ENCODE data around the gene TMEM221. TPM values are rescaled to one million over a fixed set of nuclear protein-coding genes. Genes with fewer than 3 reads are reported as not detected.

Gene TMEM221
- total RNA-seq, 2 donors from 2014 or later, result 3.5 to 4.8 TPM

DNA sequence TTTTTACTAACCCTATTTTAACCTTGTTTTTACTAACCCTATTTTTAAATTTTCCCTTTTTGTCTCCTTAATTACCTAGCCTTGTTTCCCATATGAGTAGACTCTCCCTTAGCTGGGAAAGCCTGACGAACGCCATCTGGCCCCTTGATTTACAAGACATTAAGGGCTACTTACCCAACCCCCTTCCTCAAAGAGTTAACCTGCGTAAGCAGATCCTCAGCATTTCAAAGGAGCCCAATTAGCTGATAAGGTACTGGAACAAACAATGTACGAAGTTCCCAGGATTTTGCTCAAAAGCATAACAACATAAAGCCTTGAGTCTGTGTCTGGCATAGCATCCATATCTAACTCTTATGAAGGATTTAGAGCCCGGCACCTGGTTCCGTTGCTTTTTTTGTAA lies 33.3 kb downstream of the TMEM221 start:
- Histone ChIP-seq H3K4me1 (ENCODE audit: control insufficient read depth, insufficient read depth, low read length) (peaks cover 4% of the 10 kb centered on the region), H3K9me3 (ENCODE audit: control insufficient read depth, low read length) (no peaks in the 10 kb centered on the region), H3K36me3 (ENCODE audit: control insufficient read depth, insufficient read depth, low read length) (no peaks in the 10 kb centered on the region), H3K9ac (ENCODE audit: extremely low read depth, low read length, poor library complexity, severe bottlenecking) (peak overlapping the region; percentile 42), H3K4me3 (ENCODE audit: low read length) (peak overlapping the region; percentile 62), H3K27ac (ENCODE audit: low read depth, low read length) (no peak overlapping the region), H3K27me3 (ENCODE audit: control insufficient read depth, insufficient read depth, low read length, poor library complexity, severe bottlenecking) (no peaks in the 10 kb centered on the region)
- Mint-ChIP-seq H3K27me3 (ENCODE audit: insufficient read depth) (peaks cover 9% of the 10 kb centered on the region), H3K27ac (peak overlapping the region; percentile 84), H3K9me3 (no peaks in the 10 kb centered on the region), H3K4me1 (peaks cover 30% of the 10 kb centered on the region), H3K4me3 (peak overlapping the region; percentile 44), H3K36me3 (ENCODE audit: low read depth) (peaks cover 14% of the 10 kb centered on the region)
- WGBS, 2 experiments (ENCODE audit: insufficient coverage in 1 of 2, insufficient read length in 1 of 2), result 21 to 38% methylated on average over 4 to 6 of the region's 6 CpGs
- TF ChIP-seq, protein P1, sequence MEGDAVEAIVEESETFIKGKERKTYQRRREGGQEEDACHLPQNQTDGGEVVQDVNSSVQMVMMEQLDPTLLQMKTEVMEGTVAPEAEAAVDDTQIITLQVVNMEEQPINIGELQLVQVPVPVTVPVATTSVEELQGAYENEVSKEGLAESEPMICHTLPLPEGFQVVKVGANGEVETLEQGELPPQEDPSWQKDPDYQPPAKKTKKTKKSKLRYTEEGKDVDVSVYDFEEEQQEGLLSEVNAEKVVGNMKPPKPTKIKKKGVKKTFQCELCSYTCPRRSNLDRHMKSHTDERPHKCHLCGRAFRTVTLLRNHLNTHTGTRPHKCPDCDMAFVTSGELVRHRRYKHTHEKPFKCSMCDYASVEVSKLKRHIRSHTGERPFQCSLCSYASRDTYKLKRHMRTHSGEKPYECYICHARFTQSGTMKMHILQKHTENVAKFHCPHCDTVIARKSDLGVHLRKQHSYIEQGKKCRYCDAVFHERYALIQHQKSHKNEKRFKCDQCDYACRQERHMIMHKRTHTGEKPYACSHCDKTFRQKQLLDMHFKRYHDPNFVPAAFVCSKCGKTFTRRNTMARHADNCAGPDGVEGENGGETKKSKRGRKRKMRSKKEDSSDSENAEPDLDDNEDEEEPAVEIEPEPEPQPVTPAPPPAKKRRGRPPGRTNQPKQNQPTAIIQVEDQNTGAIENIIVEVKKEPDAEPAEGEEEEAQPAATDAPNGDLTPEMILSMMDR (conservative IDR thresholded peaks at IDR 0.05), result no peak
- peak; percentile 83 for DNase-seq

GRCh38 chr19:17414097-17414496 lies 34.4 kb downstream of the TMEM221 start:
- TF ChIP-seq, protein P1 (conservative IDR thresholded peaks at IDR 0.05), result no peak
- no peak overlapping the region for H3K4me3 Mint-ChIP-seq
- peaks cover 14% of the 10 kb centered on the region for H3K36me3 Mint-ChIP-seq (ENCODE audit: low read depth)
- Histone ChIP-seq H3K36me3 (ENCODE audit: control insufficient read depth, insufficient read depth, low read length) (no peaks in the 10 kb centered on the region), H3K9me3 (ENCODE audit: control insufficient read depth, low read length) (no peaks in the 10 kb centered on the region), H3K4me1 (ENCODE audit: control insufficient read depth, insufficient read depth, low read length) (peaks cover 4% of the 10 kb centered on the region), H3K27ac (ENCODE audit: low read depth, low read length) (no peak overlapping the region), H3K9ac (ENCODE audit: extremely low read depth, low read length, poor library complexity, severe bottlenecking) (no peak overlapping the region), H3K4me3 (ENCODE audit: low read length) (no peak overlapping the region), H3K27me3 (ENCODE audit: control insufficient read depth, insufficient read depth, low read length, poor library complexity, severe bottlenecking) (no peaks in the 10 kb centered on the region)
- 94 to 97% methylated on average over 8 of the region's 8 CpGs for WGBS, 2 experiments (ENCODE audit: insufficient coverage in 1 of 2, insufficient read length in 1 of 2)
- peaks cover 9% of the 10 kb centered on the region for H3K27me3 Mint-ChIP-seq (ENCODE audit: insufficient read depth)
- no peaks in the 10 kb centered on the region for H3K9me3 Mint-ChIP-seq
- peaks cover 26% of the 10 kb centered on the region for H3K4me1 Mint-ChIP-seq
- no peak for DNase-seq
- no peak overlapping the region for H3K27ac Mint-ChIP-seq

DNA sequence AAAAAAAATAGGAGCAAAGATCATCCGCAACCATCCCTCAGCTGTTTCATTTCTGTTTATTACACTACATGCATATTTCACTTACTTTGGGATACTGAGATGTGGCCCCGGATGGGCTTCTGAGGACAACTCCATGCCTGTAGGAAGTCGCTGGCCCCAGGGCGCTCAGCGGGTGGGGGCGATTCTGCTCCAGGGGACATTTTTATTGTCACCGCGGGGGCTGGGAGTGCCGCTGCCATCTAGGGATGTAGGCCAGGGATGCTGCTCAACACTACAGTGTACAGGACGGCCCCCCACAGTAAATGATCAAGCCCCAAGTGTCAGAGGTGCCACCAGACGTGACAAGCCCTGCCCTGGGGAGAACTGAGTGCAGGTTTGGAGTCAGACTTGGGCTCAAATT lies 36.7 kb downstream of the TMEM221 start:
- no peak overlapping the region for H3K4me3 Mint-ChIP-seq
- H3K36me3 ChIP-seq (ENCODE audit: control insufficient read depth, insufficient read depth, low read length), result no peaks in the 10 kb centered on the region
- H3K9me3 Mint-ChIP-seq, result no peaks in the 10 kb centered on the region
- H3K9ac ChIP-seq (ENCODE audit: extremely low read depth, low read length, poor library complexity, severe bottlenecking), result no peak overlapping the region
- H3K27ac ChIP-seq (ENCODE audit: low read depth, low read length), result no peak overlapping the region
- peaks cover 5% of the 10 kb centered on the region for H3K27me3 Mint-ChIP-seq (ENCODE audit: insufficient read depth)
- no peaks in the 10 kb centered on the region for H3K27me3 ChIP-seq (ENCODE audit: control insufficient read depth, insufficient read depth, low read length, poor library complexity, severe bottlenecking)
- H3K9me3 ChIP-seq (ENCODE audit: control insufficient read depth, low read length), result no peaks in the 10 kb centered on the region
- peaks cover 6% of the 10 kb centered on the region for H3K4me1 ChIP-seq (ENCODE audit: control insufficient read depth, insufficient read depth, low read length)
- WGBS, 2 experiments (ENCODE audit: insufficient coverage in 1 of 2, insufficient read length in 1 of 2), result 87 to 90% methylated on average over 11 of the region's 11 CpGs
- peaks cover 14% of the 10 kb centered on the region for H3K36me3 Mint-ChIP-seq (ENCODE audit: low read depth)
- TF ChIP-seq, protein P1 (conservative IDR thresholded peaks at IDR 0.05), result no peak
- DNase-seq, result peak; percentile 49
- no peak overlapping the region for H3K27ac Mint-ChIP-seq
- no peak overlapping the region for H3K4me3 ChIP-seq (ENCODE audit: low read length)
- peaks cover 28% of the 10 kb centered on the region for H3K4me1 Mint-ChIP-seq
